MCF 10A (cell line): ENCODE data around the gene HECW1. TPM values are rescaled to one million over a fixed set of nuclear protein-coding genes. Genes with fewer than 3 reads are reported as not detected.
A peak's percentile ranks its signal among the peaks of the same experiment; 100 is the strongest.

Experiments used
- BruUV-seq: library from RNA; stranded (reverse); fragments of 400-500 nt; replicated peaks from 2 replicates; lab custom pipeline; 2021; lab: Mats Ljungman, UMichigan
- CTCF ChIA-PET: fragments of 300-600 bp; sonication (Branson Sonifier 250); formaldehyde crosslinking; extraction: SDS; loops from one replicate; lab custom pipeline; 2021; ENCODE audit warnings: antibody characterized with exemption, inconsistent platforms; lab: Yijun Ruan, JAX
- POLR2A ChIA-PET: fragments of 300-600, 350-650 bp; sonication (Branson Sonifier 250); formaldehyde crosslinking; extraction: SDS; loops from one replicate; lab custom pipeline; 2020; ENCODE audit warnings: antibody characterized with exemption, inconsistent platforms; lab: Yijun Ruan, JAX
- DNase-seq: peaks from one replicate; pipeline ENCODE4 v3.0.0-alpha.2; 2018; ENCODE audit not compliant: unreplicated experiment
- H3K27ac Mint-ChIP-seq: one replicate; pipeline ENCODE4 v1.8.0; 2022; ENCODE audit warnings: mild to moderate bottlenecking, low read depth, mixed read lengths; ENCODE audit not compliant: unreplicated experiment
- H3K27me3 Mint-ChIP-seq: one replicate; pipeline ENCODE4 v1.8.0; 2022; ENCODE audit warnings: mixed read lengths; ENCODE audit not compliant: insufficient read depth, unreplicated experiment
- H3K36me3 Mint-ChIP-seq: one replicate; pipeline ENCODE4 v1.8.0; 2022; ENCODE audit warnings: mild to moderate bottlenecking, moderate library complexity, mixed read lengths; ENCODE audit not compliant: insufficient read depth, unreplicated experiment
- H3K4me1 Mint-ChIP-seq: one replicate; pipeline ENCODE4 v1.8.0; 2022; ENCODE audit warnings: mixed read lengths; ENCODE audit not compliant: insufficient read depth, unreplicated experiment
- H3K4me3 Mint-ChIP-seq: one replicate; pipeline ENCODE4 v1.8.0; 2022; ENCODE audit warnings: mild to moderate bottlenecking, moderate library complexity, mixed read lengths; ENCODE audit not compliant: unreplicated experiment
- H3K9me3 Mint-ChIP-seq: one replicate; pipeline ENCODE4 v1.8.0; 2022; ENCODE audit warnings: mixed read lengths; ENCODE audit not compliant: unreplicated experiment
- CTCF ChIP-seq: fragments of 200-600 bp; IDR thresholded peaks from one replicate; pipeline ENCODE4 v1.8.0; 2022; ENCODE audit warnings: antibody characterized with exemption, mild to moderate bottlenecking; ENCODE audit not compliant: unreplicated experiment
- intact Hi-C: fragments of 100-400 bp; cut with micrococcal nuclease; formaldehyde crosslinking; loops from 2 replicates; pipeline ENCODE4 v1.14.1; 2022
- total RNA-seq: library from RNA; stranded (reverse); gene quantifications from 2 replicates; pipeline ENCODE4 v1.2.3, GENCODE V29; 2022

HECW1 gene
- total RNA-seq, 1 experiment from 2014 or later = not detected

GRCh38 chr7:43589728-43590127 is 477.3 kb downstream of the HECW1 start:
- intact Hi-C loops = no loop called here
- TF ChIP-seq CTCF = no peak

GRCh38 chr7:43590862-43591557 is 478.6 kb downstream of the HECW1 start:
- intact Hi-C loops = no loop called here
- no peak for TF ChIP-seq CTCF
- H3K4me3 Mint-ChIP-seq = peak overlapping the region; percentile 23
- no peak for DNase-seq
- ChIA-PET POLR2A (interaction anchor here (0.6 to 3.0 kb wide), 18 partner anchors 8 to 1370 kb away, joined by 3 to 9 read pairs (median 4); partner anchors contain the start of genes COA1, MRPL32, PSMA2 and STK17A), CTCF (interaction anchor here (0.7 to 1.7 kb wide), 4 partner anchors 8 to 333 kb away, joined by 3 to 6 read pairs (median 4); partner anchors contain the start of gene STK17A)
- peak overlapping the region; percentile 81 for H3K27ac Mint-ChIP-seq
- H3K27me3 Mint-ChIP-seq = no peaks in the 10 kb centered on the region
- H3K4me1 Mint-ChIP-seq = peaks cover 59% of the 10 kb centered on the region
- no peaks in the 10 kb centered on the region for H3K36me3 Mint-ChIP-seq
- no TSS peak for BruUV-seq
- no peaks in the 10 kb centered on the region for H3K9me3 Mint-ChIP-seq

More at GRCh38 chr7:43589728-43590127, 477.3 kb downstream of the HECW1 start:
- H3K36me3 Mint-ChIP-seq = no peaks in the 10 kb centered on the region
- CTCF ChIA-PET = interaction anchor here (1.7 to 12.2 kb wide), 2 partner anchors 110 kb away, joined by 6 to 211 read pairs; no protein-coding TSS in a partner anchor
- H3K4me1 Mint-ChIP-seq = peaks cover 57% of the 10 kb centered on the region
- DNase-seq = no peak
- POLR2A ChIA-PET = interaction anchor here (0.7 to 9.8 kb wide), 3 partner anchors 11 to 18 kb away, joined by 3 to 176 read pairs (median 3); no protein-coding TSS in a partner anchor
- peak overlapping the region; percentile 57 for H3K27ac Mint-ChIP-seq
- H3K4me3 Mint-ChIP-seq = no peak overlapping the region
- no TSS peak for BruUV-seq
- no peaks in the 10 kb centered on the region for H3K9me3 Mint-ChIP-seq
- H3K27me3 Mint-ChIP-seq = no peaks in the 10 kb centered on the region

DNA sequence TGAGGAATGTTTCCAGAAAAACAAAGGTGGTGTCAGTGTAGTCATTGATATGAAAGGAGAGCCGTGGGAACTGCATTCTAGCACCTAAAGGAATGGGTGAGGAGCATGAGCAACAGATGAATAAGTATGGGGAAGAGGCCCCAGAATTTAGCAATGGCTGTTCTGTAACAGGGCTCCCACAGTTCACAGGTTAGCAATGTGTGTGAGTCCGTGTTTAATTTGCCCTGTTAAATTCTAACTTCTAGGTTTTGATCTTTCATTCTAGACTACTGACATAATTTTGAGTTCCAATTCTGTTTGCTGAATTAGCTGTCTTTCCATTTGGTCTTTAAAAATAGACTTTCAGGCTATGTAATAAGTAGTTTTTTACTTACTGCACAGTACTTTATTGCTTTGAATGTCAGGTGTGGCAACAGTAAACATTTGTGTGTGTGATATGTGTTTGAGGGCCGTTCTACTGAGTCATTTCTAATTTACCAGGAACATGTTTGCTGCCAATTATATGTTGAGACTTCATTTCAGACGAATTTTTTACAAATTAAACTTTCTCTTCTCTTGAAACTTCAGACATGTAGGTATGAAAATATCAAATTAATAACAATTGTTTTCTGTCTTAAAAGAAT is 479.2 kb downstream of the HECW1 start:
- POLR2A ChIA-PET = interaction anchor here (0.8 to 3.0 kb wide), 16 partner anchors 7 to 660 kb away, joined by 3 to 9 read pairs (median 4); partner anchors contain the start of genes MRPL32, PSMA2 and STK17A
- H3K27ac Mint-ChIP-seq = peak overlapping the region; percentile 81
- H3K4me3 Mint-ChIP-seq = peak overlapping the region; percentile 23
- BruUV-seq = no TSS peak
- H3K4me1 Mint-ChIP-seq = peaks cover 55% of the 10 kb centered on the region
- no peaks in the 10 kb centered on the region for H3K27me3 Mint-ChIP-seq
- intact Hi-C loops = no loop called here
- CTCF ChIA-PET = interaction anchor here (1.0 to 1.7 kb wide), 4 partner anchors 9 to 108 kb away, joined by 3 to 6 read pairs (median 4); partner anchors contain the start of gene STK17A
- H3K36me3 Mint-ChIP-seq = peaks cover 3% of the 10 kb centered on the region
- H3K9me3 Mint-ChIP-seq = no peaks in the 10 kb centered on the region
- no peak for TF ChIP-seq CTCF
- DNase-seq = peak; percentile 72

DNA sequence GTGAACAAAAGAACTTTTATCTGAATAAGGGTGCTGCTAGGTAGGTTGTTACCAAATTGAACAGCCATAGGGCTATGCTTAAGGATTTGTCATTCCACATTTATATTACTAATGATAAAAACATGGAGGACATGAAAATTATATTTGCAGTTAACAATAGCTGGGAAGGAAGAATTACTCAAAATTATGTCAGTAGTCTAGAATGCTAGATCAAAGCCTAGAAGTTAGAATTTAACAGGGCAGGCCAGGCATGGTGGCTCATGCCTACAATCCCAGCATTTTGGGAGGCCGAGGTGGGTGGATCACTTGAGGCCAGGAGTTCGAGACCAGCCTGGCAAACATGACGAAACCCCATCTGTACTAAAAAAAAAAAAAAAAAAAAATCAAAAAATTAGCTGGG is 479.9 kb downstream of the HECW1 start:
- no peak for TF ChIP-seq CTCF
- H3K4me1 Mint-ChIP-seq = peaks cover 55% of the 10 kb centered on the region
- peak overlapping the region; percentile 23 for H3K4me3 Mint-ChIP-seq
- no peaks in the 10 kb centered on the region for H3K9me3 Mint-ChIP-seq
- peaks cover 9% of the 10 kb centered on the region for H3K36me3 Mint-ChIP-seq
- no TSS peak for BruUV-seq
- ChIA-PET CTCF (interaction anchor here (0.7 to 1.0 kb wide), 3 partner anchors 10 to 107 kb away, joined by 3 to 4 read pairs (median 3); partner anchors contain the start of gene STK17A), POLR2A (interaction anchor here (0.6 to 3.0 kb wide), 13 partner anchors 8 to 660 kb away, joined by 3 to 9 read pairs (median 5); partner anchors contain the start of genes MRPL32, PSMA2 and STK17A)
- no peaks in the 10 kb centered on the region for H3K27me3 Mint-ChIP-seq
- H3K27ac Mint-ChIP-seq = peak overlapping the region; percentile 81
- DNase-seq = no peak
- intact Hi-C loops = no loop called here
